H4 (cell line): Measurements from ENCODE around the gene RNU4-1. TPM values are rescaled to one million over a fixed set of nuclear protein-coding genes. Genes with fewer than 3 reads are reported as not detected.
"Not testable (repeated sequence)": the region's sequence is repeated elsewhere in the genome, so short reads cannot be mapped to it uniquely, and the experiment has no call there.

ENCODE experiments used
- DNase-seq: peaks from one replicate; pipeline ENCODE4 v3.0.0-alpha.2; 2015; ENCODE audit warnings: low spot score
- total RNA-seq: library from RNA; depleted of rRNA; stranded (reverse); fragments of >200 nt; shearing (Covaris generic); gene quantifications from 2 replicates; pipeline ENCODE4 v1.2.3, GENCODE V29; 2014; rRNA removed

The RNU4-1 gene
- total RNA-seq, 1 experiment from 2014 or later = under 0.01 TPM

DNA sequence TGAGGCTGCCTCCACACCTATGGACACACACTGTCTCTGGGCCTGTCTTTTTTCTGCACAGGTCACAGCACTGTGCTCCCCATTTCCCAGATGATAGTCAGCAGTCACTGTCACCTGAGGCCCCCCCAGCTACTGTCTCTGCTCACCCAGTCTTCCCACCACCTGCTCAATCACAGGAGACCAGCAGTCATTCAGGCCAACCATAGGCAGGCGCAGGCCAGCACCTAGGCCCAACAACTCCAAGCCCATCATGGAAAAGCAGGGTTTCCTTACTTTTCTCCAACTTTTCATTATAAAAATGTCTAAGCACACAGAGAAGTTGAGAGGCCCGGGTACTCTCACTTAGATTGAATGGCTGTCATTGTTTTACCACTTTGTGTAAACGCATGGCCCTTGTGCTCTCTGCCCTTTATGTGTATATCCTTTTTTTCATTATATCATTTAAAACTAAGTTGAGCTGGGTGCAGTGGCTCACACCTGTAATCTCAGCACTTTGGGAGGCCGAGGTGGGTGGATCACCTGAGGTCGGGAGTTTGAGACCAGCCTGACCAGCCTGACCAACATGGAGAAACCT is 34.6 kb downstream of the RNU4-1 start:
- no peak for DNase-seq

DNA sequence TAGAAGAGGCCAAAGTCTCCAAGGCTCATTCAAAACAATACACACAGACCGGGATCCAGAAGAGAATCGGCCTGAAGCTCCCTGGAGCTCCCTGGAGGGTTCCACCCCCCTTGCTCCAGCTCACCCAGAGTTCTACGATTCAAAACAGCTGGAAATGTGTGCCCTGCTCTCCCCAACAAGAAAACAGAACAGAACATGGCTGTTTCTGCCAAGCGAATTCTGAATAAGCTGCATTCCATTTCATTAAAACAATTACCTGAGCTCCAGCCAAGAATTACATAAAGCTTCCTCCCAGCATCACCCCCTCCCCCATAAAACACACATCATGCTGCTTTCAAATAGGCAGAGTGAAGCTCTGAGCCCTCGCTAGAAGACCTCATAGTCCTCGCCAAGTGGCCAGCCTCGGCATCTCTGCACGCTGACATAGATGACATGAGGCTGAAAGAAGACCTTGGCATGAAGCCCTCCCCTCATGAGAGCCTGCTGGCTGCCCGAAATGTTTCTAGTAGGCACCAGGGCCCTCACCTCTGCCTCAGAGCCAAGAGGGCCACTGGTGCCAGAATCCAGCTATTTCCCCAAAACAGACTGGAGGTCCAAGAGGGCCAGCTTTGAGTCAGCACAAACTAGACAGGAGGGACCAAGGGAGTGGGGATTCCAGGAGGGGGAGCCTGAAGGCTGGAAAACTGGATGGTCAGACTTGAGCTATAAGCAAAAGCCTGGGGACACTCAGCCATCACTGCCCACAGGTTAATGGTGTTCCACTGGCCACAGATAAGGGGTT is 35.8 kb downstream of the RNU4-1 start:
- DNase-seq = peak; percentile 61

DNA sequence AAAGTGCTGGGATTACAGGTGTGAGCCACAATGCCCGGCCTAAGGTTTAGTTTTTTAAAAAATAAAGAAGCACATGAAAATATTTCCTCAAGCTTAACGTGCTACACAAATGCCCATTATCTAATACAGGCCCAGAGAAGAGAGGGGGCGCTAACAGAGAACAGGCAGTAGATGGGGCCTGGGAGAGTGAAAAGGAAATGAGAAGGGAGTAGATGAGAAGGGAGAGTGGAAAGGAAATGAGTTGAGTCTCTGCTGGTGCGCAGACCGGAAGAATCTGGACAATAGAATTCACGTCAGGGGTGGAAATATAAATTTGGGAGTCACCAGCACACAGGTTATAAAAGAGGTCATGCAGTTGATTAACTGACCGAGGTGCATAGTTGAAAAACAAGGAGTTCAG is 38.2 kb downstream of the RNU4-1 start:
- no peak for DNase-seq

DNA sequence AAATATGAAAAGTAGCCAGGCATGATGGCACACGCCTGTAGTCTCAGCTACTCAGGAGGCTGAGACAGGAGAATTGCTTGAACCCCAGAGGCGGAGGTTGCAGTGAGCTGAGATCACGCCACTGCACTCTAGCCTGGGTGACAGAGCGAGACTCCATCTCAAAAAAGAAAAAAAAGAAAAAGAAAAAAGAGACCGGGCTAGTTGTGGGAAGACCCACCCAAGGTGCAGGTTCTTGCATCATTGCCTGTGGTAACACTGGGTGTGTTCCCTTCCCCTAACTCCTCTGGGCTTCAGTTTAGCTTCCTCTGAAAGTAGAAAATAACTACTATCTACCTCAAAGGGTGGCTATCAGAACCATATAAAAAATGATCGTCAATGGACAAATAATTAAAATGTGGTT is 39.7 kb downstream of the RNU4-1 start:
- DNase-seq = not testable (repeated sequence)

DNA sequence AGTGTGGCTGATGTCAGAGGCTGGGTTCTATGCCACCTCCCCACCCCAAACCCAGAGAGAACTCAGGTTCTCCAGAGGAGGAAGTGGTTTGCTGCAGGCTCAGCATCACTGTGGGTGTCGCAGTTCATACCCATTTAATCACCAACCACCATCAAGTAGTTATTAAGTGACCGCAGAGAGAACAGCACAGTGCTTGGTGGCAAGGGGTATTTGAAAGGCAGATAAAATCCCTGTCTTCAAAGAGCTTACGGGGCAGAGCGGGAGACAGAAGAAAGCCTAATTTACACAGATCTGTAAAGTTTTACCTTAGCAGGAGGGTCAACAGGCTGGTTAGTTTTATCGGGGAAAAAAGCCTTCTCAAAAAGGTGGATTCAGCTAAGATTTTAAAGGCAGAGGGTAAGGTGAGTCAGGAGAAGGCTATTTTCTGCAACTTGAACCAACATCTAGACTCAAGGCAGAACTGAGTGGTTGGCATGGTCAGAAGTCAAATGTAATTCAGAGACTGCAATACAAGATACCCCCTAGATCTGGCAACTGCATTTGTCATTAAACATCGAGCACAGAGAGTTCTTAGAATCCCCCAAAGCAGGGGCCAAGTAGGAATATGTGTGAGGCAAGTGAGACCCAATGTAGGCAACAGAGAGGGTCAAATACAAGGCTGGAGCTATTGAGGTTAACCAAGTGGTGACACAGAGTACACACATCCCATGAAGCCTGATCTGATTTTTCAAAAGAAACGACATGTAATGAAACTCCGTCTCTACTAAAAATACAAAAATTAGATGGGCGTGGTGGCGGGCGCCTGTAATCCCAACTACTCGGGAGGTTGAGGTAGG is 40.7 kb downstream of the RNU4-1 start:
- peak; percentile 60 for DNase-seq

DNA sequence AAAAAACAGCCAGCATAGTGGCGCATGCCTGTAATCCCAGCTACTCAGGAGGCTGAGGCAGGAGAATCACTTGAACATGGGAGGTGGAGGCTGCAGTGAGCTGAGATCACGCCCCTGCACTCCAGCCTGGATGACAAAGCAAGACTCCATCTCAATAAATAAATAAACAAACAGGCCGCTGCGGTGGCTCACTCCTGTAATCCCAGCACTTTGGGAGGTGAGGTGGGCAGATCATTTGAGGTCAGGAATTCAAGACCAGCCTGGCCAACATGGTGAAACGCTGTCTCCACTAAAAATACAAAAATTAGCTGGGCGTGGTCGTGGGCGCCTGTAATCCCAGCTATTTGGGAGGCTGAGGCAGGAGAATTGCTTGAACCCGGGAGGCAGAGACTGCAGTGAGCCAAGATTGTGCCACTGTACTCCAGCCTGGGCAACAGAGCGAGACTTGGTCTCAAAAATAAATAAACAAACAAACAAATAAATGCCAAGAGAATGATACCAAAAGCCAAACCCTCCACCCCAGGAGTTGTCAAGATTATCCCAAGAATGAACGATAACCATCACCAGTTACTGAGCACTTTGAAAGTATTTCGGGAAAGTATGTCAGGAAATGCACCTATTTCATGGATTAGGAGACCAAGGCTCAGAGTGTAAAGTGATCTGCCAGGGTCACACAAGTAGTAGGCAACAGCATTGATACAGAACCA is 41.5 kb downstream of the RNU4-1 start:
- DNase-seq = peak; percentile 61

DNA sequence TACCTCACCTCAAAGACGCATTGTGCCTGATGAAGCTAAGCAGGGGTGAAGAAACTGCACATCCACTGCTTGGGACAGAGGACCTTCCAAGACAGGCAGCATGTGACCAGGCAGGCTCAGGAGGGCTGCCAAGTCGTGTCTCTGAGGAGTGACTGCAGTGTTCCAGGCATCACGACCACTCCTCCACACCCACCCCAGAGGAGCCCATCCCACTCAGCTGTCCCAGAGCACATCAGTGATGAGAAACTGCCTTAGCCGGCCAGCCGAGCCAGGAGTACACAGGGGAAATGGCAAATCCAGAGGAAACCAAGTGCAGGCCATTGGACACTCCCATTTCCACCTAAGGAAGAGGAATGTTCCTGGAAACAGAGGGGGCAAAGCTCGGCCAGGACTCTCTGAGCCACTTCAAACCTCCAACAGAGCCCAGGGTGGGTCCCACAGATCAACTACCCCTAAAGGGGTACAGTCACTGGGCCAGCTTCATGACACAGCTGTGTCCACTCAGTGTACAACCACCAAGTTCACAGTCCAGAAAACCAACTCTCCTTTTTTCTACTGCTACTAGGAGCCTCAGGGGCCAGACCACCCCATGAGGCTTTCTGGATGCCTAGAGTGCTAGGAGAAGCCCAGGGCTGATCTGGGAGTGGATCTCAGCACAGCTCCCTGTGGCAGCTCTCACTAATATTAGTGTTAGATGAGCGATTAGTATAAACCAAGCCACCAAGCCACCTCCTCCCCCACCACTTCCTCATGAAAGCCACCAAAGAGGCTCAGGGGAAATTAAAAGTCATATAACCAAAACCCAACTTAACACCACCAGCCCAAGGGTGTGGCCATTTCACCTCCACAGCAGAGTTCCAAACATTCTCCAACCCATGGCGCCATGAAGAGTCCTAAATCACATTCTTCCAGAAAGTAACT is 42.9 kb downstream of the RNU4-1 start:
- no peak for DNase-seq

DNA sequence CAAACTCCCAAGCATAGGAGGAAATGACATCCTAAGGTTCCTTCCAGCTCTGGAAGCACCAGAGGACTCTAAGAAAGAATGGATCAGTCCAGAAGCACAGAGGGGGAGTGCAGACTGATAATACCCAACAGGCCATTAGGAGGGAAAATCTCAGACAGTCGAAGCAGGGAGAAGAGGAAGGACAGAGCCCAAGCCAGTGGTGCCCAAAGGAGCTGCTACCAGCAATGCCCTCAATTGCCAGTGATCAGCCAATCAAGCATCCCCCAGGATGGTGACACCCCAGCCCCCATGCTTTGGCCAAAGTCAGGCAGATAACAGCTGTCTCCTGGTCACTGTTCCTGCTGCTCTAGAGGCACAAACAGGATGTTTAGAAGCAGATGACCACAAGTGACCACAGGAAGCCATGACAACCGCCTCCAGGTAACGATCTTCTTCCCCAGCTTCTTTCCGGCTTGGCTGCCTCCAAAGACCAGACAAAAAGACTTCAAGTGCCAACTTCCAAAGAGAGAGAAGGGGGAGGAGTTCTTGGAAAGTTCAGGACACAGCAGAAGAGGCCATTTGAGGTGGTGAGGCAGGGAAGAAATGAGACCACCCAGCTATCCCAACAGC is 43.7 kb downstream of the RNU4-1 start:
- peak; percentile 64 for DNase-seq

DNA sequence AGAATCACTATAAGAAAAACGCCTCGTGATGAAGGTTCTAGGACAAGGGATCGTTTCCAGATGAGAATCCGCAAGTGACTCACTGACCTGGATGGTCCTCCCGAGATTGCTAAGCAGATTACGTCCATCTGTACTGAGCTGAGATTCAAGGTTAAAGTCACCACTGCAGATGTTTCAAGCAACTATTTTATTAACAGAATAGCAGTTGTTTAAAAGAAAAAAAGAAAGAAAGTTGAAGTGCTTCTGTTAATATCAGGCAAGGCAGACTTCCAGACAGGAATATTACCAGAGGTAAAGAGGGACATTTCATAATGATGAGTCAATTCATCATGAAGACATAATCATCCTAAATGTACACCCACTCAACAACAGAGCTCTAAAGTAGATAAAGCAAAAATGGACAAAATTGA is 45.4 kb downstream of the RNU4-1 start:
- DNase-seq = no peak

DNA sequence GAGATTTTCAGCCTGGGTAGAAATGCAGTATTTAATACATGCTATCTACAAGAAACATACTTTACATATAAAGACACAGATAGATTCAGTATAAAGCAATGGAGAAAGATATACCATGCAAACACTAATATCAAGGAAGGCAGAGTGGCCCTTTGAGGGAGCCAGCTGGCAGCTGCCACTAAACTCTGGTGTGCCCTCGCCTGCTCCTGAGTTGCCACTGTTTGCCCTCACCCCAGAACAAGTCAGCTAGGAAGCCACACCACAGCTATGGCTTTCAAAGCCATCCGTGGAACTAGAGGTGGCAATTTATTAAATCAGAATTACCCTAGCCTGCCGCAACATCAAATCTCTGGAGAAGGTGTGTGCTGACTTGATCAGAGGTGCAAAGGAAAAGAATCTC is 45.9 kb downstream of the RNU4-1 start:
- no peak for DNase-seq

DNA sequence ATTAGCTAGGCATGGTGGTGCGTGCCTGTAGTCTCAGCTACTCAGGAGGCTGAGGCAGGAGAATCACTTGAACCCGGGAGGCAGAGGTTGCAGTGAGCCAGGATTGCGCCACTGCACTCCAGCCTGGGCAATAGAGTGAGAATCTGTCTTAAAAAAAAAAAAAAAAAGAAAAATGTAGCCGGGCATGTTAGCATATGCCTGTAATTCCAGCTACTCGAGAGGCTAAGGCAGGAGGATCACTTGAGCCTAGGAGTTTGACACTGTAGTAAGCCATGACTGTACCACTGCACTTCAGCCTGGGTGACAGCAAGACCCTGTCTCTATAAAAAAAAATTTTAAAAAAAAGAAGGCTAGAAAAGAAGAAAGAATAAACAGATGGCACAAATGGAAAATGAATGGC is 46.3 kb downstream of the RNU4-1 start:
- not testable (repeated sequence) for DNase-seq

Other genes starting within 250 kb of the RNU4-1 start
- gene RAB35, start 176.5 kb downstream of the RNU4-1 start, total RNA-seq = 17.7 and 23.2 TPM in 2 replicates
- 33.7 and 59.7 TPM in 2 replicates for gene GCN1, start 98.5 kb downstream of the RNU4-1 start, total RNA-seq
- 6,442 and 6,835 TPM in 2 replicates for gene RPLP0, start 92.1 kb downstream of the RNU4-1 start, total RNA-seq
- 18.7 and 31.3 TPM in 2 replicates for gene PXN, start 27.5 kb downstream of the RNU4-1 start, total RNA-seq
- gene RNU4-2, start 1.3 kb downstream of the RNU4-1 start, total RNA-seq = under 0.01 TPM in 1 of 2 replicates, not detected in the other
- 2.4 and 6.8 TPM in 2 replicates for gene SIRT4, start 9.1 kb upstream of the RNU4-1 start, total RNA-seq
- not detected in 2 replicates for gene PLA2G1B, start 34.5 kb upstream of the RNU4-1 start, total RNA-seq
- 0.35 and 0.72 TPM in 2 replicates for gene MSI1, start 75.9 kb upstream of the RNU4-1 start, total RNA-seq
- gene COX6A1, start 144.9 kb upstream of the RNU4-1 start, total RNA-seq = 602 and 637 TPM in 2 replicates
- gene TRIAP1, start 153.1 kb upstream of the RNU4-1 start, total RNA-seq = 72.8 and 83.2 TPM in 2 replicates
- 21.2 and 24.8 TPM in 2 replicates for gene GATC, start 153.2 kb upstream of the RNU4-1 start, total RNA-seq
- gene SRSF9, start 176.5 kb upstream of the RNU4-1 start, total RNA-seq = 221 and 252 TPM in 2 replicates
- gene DYNLL1, start 202.9 kb upstream of the RNU4-1 start, total RNA-seq = 538 and 559 TPM in 2 replicates
- gene COQ5, start 235.9 kb upstream of the RNU4-1 start, total RNA-seq = 47.9 and 50.9 TPM in 2 replicates
- gene RNF10, start 241.1 kb upstream of the RNU4-1 start, total RNA-seq = 59.4 and 74.9 TPM in 2 replicates